ENCODE results near the gene DNAJB11. TPM values are rescaled to one million over a fixed set of nuclear protein-coding genes. Genes with fewer than 3 reads are reported as not detected.
A peak's percentile ranks its signal among the peaks of the same experiment; 100 is the strongest.
"Not testable (repeated sequence)": the region's sequence is repeated elsewhere in the genome, so short reads cannot be mapped to it uniquely, and the experiment has no call there.

DNAJB11 gene
- total RNA-seq, 1 donor from 2014 or later: 63.6 TPM

GRCh38 chr3:186583831-186584230 is 13.3 kb downstream of the DNAJB11 start:
- TF ChIP-seq CTCF (IDR thresholded peaks at IDR 0.05): no peak
- no peaks in the 10 kb centered on the region for H3K9me3 Mint-ChIP-seq (ENCODE audit: low read depth)
- H3K4me1 Mint-ChIP-seq (ENCODE audit: low read depth): no peaks in the 10 kb centered on the region
- no peak overlapping the region for H3K27ac Mint-ChIP-seq (ENCODE audit: unreplicated experiment)
- no peak overlapping the region for H3K4me3 Mint-ChIP-seq (ENCODE audit: unreplicated experiment)
- no peaks in the 10 kb centered on the region for H3K27me3 Mint-ChIP-seq (ENCODE audit: low read depth)
- DNase-seq (ENCODE audit: low spot score): no peak
- H3K36me3 Mint-ChIP-seq (ENCODE audit: low read depth): peaks cover 32% of the 10 kb centered on the region

DNA sequence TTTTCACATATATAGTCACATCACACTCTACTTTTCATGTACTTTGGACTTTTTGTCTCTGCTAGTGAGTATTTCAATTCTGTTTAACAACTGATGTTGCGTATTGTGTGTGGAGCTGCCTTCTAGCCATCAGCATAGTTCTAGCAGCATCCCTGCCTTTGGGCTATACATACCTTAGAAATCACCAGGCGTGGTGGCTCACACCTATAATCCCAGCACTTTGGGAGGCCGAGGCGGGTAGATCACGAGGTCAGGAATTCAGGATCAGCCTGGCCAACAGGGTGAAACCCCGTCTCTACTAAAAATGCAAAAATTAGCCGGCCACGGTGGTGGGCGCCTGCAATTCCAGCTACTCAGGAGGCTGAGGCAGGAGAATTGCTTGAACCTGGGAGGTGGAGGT is 15.7 kb downstream of the DNAJB11 start:
- not testable (repeated sequence) for H3K27me3 Mint-ChIP-seq (ENCODE audit: low read depth); H3K4me1 Mint-ChIP-seq (ENCODE audit: low read depth); DNase-seq (ENCODE audit: low spot score); H3K9me3 Mint-ChIP-seq (ENCODE audit: low read depth); H3K27ac Mint-ChIP-seq (ENCODE audit: unreplicated experiment); H3K4me3 Mint-ChIP-seq (ENCODE audit: unreplicated experiment)
- peaks cover 27% of the 10 kb centered on the region for H3K36me3 Mint-ChIP-seq (ENCODE audit: low read depth)

DNA sequence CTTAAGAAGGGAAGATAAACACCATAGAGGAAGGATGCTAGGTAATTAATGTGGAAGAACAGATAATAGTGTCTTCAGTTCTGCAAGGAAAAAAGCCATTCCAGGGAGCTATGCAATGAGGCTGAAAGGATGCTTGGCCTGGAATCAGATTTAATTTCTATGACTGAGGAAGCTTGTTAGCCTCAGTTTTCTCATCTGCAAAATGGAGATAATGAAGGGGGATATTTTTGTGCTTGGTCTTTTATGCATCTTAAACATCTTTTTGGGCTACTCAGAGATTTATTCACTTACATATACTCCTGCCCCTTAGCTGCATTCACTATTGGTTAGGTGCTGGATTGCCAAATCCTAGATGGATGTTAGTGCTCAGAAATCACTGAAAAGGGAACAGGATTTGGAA is 16.7 kb downstream of the DNAJB11 start:
- TF ChIP-seq CTCF (IDR thresholded peaks at IDR 0.05): no peak
- Mint-ChIP-seq H3K27ac (ENCODE audit: unreplicated experiment) (no peak overlapping the region), H3K36me3 (ENCODE audit: low read depth) (peaks cover 21% of the 10 kb centered on the region), H3K4me1 (ENCODE audit: low read depth) (no peaks in the 10 kb centered on the region), H3K4me3 (ENCODE audit: unreplicated experiment) (no peak overlapping the region), H3K27me3 (ENCODE audit: low read depth) (no peaks in the 10 kb centered on the region), H3K9me3 (ENCODE audit: low read depth) (no peaks in the 10 kb centered on the region)
- no peak for DNase-seq (ENCODE audit: low spot score)

GRCh38 chr3:186588632-186589031 is 18.1 kb downstream of the DNAJB11 start:
- no peak for TF ChIP-seq CTCF (IDR thresholded peaks at IDR 0.05)
- Mint-ChIP-seq H3K4me1 (ENCODE audit: low read depth) (no peaks in the 10 kb centered on the region), H3K27ac (ENCODE audit: unreplicated experiment) (no peak overlapping the region), H3K9me3 (ENCODE audit: low read depth) (no peaks in the 10 kb centered on the region), H3K36me3 (ENCODE audit: low read depth) (peaks cover 15% of the 10 kb centered on the region), H3K4me3 (ENCODE audit: unreplicated experiment) (no peak overlapping the region), H3K27me3 (ENCODE audit: low read depth) (no peaks in the 10 kb centered on the region)
- no peak for DNase-seq (ENCODE audit: low spot score)

GRCh38 chr3:186589121-186589520 is 18.6 kb downstream of the DNAJB11 start:
- Mint-ChIP-seq H3K27me3 (ENCODE audit: low read depth) (no peaks in the 10 kb centered on the region), H3K4me3 (ENCODE audit: unreplicated experiment) (no peak overlapping the region), H3K36me3 (ENCODE audit: low read depth) (peaks cover 13% of the 10 kb centered on the region), H3K9me3 (ENCODE audit: low read depth) (no peaks in the 10 kb centered on the region), H3K27ac (ENCODE audit: unreplicated experiment) (no peak overlapping the region), H3K4me1 (ENCODE audit: low read depth) (no peaks in the 10 kb centered on the region)
- TF ChIP-seq CTCF (IDR thresholded peaks at IDR 0.05): peak; percentile 67
- no peak for DNase-seq (ENCODE audit: low spot score)

DNA sequence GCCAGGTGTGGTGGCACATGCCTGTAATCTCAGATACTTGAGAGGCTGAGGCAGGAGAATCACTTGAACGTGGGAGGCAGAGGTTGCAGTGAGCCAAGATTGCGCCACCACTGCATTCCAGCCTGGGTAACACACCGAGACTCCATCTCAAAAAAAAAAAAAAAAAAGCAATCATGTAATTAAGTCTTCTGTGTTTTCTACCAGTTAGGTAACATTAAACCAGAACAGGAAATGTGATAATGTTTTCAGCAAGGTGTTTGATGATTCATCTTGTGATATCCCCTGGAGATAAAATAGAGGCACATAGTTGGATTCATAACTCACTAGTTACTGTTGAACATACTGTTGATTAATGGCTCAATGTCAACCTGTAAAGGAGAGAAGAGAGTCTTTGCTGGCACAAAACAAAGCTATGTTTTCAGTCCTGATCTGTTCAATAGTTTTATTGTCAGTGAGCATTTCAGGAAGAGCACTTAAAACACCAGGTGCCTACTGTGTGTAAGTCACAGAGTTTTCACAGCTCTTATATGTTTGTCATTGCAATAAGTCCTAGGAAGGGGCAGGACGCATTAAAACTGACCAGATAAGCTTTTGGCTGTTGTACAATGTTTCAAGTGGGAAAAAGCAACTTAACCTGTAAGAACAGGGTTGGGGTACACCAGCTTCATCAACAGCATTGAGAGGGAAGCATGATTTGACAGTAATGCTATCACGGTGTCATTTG is 19.5 kb downstream of the DNAJB11 start:
- Mint-ChIP-seq H3K4me3 (ENCODE audit: unreplicated experiment) (no peak overlapping the region), H3K27me3 (ENCODE audit: low read depth) (no peaks in the 10 kb centered on the region)

More for the DNA sequence above, 19.5 kb downstream of the DNAJB11 start:
- H3K27ac Mint-ChIP-seq (ENCODE audit: unreplicated experiment): no peak overlapping the region
- TF ChIP-seq CTCF (IDR thresholded peaks at IDR 0.05): no peak
- H3K36me3 Mint-ChIP-seq (ENCODE audit: low read depth): peaks cover 5% of the 10 kb centered on the region
- DNase-seq (ENCODE audit: low spot score): no peak
- H3K9me3 Mint-ChIP-seq (ENCODE audit: low read depth): no peaks in the 10 kb centered on the region
- H3K4me1 Mint-ChIP-seq (ENCODE audit: low read depth): no peaks in the 10 kb centered on the region

All from chondrocyte (in vitro differentiated cells).